A172 (cell line): ENCODE results near the gene PDYN. TPM values are rescaled to one million over a fixed set of nuclear protein-coding genes. Genes with fewer than 3 reads are reported as not detected.

ENCODE experiments used
- DNase-seq: peaks from one replicate; pipeline ENCODE4 v3.0.0-alpha.2; 2015; ENCODE audit warnings: low spot score
- total RNA-seq: library from RNA; depleted of rRNA; stranded (reverse); fragments of >200 nt; shearing (Covaris generic); gene quantifications from 2 replicates; pipeline ENCODE4 v1.2.3, GENCODE V29; 2014

The PDYN gene
- total RNA-seq, 1 experiment from 2014 or later = not detected

DNA sequence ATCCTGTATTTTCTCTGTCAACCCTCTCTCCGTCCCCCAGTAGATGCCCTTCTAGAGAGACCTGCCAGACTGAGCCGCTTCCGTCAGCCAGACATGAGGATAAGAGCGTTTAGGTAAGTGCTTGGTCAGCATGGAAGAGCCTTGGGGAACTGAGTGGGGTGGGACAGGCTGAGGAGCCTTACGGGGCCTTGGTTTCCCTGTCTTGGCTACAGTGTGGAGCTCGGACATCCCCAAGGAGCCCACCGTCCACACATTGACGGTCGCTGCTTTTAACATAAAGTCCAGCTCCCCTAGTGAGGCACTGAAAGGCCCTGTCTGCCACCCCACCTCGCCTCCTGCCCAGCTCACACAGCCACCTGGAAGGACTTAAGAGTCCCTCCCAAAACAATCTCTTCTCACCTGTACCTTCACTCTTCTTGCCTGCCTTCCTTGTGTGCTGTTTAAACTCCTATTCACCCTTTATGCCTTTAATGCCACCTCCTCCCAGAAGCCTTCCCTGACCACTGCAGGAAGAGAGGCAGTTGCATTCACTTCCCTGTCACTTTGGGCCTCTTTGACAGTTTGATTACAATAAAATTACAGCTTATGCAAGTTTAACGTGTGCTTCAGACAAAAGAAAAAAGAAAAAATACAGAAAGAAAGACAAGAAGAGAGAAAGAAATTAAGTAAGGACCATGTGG is 42.3 kb downstream of the PDYN start:
- DNase-seq = no peak

DNA sequence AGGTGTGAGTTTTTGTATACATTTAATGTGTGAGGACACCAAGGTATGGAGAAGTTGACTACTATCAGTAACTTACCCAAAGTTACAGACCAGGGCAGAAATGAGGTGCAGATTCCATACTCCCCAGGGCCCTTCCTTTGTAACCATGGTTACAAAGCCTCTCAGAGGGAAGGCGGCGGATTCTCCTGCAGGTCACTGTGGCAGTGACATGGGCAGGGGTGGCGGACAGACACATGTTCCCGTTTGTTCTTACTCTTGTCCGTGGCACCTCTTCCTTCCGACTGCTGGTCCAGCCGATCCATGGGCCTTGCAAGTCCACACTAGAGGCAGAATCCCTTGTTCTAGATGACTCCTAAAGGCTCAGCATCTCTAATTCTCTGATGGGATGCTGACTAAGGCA is 43.0 kb downstream of the PDYN start:
- DNase-seq = no peak

DNA sequence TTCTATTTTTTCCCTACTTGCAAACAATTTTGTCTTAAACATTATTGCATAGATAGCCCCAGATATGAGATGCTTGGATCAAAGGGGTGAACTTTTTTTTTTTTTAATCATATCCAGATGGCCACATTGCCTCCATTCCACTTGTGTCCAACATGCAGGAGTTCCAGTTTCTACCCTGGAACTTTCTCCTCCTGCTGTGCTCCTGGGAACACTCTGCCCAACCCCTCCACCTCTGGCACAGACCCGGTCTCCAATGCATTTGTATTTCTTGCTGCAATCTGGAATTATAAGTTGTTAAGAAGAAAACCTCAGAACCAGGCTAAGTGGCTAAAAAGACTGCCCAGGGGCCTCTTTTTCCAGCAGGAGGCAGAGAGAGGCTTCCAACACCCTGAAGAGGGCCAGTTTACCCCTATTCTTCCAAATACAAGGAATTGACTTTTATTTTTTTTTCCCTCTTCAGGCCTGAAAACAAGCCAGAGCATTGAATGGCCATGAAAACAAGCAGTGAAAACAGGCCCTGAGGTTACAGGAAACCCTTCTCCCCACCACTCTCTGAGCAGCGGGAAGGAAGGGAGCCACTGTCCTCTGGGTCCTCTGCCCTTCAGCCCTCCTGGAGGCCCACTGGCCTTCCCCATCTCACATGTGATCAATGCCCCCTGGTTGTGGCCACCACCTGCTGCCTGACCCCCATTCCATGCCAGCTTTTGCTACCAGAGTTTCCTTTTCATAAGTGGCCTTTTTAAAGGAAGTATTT is 44.3 kb downstream of the PDYN start:
- DNase-seq = no peak

DNA sequence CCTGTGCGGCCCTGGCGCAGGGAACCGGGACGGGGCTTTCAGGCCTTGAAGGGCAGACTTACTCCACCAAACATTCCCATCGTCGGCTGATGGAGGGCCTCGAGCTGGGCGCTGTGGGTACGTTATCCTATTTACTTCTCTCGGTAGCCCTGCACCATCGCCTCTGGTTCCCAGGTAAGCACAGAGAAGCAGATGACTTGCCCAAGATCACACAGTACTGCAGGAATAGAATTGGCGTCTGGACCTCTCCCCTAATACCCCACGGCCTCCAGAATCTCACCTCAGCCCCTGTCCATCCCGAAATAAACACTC is 46.4 kb downstream of the PDYN start:
- no peak for DNase-seq

DNA sequence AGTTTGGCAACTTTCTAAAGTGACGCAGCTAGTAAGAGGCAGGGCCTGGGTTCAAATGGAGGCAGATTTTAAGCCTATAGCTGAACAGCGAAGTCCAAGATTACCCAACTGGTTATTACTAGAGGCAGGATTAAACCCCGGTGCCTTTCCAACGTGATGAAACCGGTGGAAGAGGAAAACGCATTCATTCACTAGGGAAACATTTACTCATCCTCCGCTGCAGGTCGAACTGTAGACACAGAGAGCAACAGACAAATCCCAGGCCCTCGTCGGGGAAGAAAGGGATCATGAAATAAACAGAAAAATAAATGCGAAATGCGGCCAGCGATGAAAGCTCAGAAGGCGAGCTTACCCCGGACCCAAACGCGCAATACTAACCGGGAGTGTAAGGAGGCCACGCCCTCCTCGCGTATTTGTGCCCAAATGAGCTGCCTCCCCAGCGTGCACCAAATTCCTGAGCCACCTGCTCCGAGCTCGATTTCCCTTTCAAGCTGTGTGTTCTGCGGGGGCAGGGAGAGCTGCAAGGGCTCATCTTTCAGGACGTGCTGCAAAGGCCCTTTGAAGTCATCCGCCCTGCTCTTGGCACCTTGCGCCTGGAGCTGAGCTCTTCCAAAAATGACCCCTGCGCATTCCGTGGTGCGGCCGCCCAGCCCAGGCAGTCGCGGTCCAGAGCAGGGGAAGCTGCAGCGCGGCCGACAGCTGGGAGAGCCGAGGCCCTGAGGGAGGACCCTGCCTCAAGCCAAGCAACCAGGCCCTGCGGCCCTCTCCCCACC is 46.9 kb downstream of the PDYN start:
- no peak for DNase-seq

DNA sequence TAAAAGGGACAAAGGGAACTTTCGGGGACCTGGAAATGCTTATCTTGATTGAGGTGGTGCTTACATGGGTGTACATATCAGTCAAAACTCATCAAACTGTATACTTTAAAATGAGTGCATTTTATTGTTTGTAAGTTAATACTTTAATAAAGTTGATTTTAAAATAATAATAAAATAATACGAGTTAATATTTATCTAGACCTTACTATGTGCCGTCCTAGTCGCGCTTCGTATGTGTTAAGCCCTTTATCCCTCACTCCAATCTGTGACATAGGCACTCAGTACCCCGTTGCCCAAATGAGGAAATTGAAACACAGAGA is 47.5 kb downstream of the PDYN start:
- no peak for DNase-seq

DNA sequence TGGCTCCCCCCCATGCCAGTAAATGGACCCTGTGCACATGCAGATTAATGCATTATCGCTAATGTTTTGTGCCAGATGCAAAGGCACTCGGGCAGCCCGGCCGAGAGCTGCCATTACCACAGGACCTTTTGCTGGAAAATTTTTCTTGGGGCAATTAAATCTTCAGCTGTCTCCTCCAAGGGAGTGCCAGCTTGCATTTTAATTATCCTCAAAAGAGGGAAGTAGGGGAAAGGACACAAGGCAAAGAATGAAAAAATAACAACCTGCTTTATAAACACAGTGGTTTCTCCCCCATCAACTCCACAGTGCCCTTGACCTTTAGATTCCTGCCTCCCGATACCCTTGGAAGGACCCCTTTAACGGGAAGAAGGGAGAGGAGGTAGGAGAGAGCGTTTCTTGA is 48.2 kb downstream of the PDYN start:
- no peak for DNase-seq

DNA sequence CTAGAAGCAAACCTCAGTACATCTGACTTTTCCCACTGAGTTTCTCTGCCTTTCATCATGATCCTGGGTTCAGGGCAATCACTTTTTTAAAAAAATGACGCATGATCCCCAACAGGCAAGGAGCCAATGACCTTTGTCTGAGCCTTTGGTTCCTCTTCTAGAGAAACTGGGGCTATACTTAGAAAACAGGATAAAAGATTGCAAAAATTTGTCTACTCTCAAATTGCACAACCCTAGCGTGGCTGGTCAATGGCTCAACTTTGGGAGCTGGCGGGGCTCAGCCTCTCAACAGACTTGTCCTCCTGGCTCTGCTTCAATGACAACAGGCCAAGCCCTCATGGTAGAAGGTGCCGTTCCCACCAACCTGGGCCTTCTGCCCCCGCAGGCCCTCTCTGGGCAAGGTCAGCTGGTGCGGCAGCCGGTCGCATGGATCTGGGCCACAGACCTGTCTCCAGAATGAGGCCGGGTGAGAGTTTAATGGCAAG is 48.7 kb downstream of the PDYN start:
- no peak for DNase-seq

DNA sequence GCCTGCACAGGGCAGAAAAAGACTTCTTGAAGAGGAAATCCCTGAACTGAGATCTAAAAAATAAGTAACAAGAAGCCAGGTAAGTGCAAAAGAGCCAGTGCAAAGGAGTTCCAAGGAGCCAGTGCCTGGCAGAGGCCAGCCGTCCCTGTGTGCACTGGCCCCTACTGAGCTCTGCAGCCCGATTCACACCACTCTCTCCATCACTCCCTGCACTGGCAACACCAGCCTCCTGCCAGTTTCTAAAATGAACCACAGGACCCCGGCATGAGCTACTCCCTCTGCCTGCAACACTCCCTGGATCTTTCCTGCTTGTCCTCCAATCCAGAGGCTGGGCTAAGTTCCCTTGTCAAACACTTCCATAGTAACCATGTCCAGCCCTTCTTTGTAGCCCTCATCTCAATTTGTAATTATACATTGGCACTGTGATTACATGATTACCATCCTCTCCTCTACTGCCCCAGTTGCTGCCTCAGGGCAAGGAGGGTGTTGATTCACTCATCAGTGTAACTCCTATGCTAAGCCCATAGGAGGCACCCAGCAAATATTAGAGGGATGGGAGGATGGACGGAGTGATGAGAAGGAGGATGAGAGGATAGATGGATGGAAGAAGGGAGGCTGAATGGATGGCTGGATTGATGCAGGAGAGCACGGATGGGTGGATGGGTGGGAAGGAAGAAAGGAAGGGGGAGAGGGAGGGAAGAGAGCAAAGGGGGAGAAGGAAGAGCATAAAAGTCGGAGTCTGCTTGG is 49.3 kb downstream of the PDYN start:
- DNase-seq = no peak

DNA sequence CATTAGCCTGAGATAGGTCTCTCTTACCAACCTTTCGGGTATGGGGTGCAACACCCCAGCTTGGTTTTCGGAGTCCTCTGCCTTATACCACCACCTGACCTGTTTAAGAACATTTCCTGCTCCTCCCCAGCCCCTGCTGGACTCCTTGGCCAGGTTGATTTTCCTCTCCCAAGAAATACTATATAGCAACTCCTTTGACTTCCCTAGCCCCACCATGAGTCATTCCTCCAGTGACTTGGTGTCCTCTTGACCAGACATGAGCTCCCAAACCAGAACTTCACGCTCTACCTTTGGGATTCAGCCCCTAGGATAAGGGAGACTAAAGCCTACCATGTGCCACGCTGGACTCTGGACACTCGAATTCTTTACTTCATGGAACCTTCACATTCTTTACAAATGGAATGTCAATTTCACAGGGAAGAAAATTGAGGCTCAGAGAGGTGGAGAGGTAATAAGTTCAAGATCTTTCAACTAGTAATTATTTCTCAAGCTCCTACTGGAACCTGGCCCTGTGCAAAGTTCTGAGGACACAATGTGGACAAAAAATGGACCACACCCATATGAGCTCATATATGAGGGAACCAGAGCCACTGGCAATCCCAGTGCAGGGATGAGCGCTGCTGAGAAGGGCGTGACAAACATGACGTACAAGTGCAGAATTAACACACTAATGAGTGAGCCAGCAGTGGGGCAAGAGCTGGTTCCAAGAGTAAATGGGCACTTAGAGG is 50.4 kb downstream of the PDYN start:
- DNase-seq = no peak

DNA sequence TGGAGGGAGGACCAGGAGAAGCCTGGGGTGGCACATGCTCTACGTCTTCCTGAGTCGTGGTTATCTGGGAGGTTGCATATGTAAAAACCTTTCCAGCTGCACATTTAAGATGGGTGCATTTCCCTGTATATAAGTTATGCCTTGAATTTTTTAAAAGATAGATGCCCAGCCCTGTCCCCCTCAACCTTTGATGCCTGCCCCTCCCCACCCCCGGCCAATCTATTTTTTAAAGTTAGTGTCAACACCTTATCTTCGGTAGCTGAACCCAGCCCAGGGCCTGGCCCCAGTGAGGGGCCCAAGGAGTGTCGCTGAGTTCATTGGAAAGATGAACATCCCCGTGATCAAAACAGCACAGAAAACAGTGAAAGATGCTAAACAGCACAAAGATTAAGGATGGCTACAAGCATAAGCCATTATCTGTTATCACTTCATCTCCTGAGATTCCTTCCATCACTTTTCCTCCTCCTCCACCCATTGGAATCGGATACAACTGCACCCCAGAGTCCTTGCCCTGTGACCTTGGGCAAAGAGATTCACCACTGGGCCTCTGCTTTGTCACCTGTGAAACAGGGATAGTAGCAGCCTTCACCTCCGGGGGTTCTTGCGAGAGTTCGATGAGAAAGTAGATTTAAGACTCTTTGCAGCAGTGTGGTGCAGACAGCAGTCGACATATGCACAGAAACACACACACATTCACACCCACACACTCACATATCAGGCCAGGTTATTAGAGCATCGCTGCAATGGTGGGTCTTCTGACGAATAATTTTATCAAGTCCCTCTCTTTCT is 51.2 kb downstream of the PDYN start:
- DNase-seq = no peak

DNA sequence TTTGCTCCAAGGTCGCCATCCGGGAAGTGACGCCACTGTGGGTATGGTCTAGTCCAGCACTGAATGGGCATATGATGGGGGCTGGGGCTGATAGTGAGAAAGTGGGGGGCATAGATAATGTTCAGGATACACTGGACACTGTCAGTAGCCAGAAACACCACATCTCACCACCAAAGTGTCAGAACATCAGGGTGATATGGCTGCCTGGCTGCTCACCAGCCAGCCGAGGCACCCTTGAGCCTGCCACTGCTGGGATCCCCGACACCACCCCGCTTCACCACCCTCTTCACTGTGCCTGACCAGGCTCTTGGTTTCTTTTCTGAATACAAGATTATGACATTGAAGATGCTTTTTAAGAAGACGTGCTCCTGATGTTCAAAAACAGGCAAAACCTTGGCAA is 51.8 kb downstream of the PDYN start:
- DNase-seq = no peak

DNA sequence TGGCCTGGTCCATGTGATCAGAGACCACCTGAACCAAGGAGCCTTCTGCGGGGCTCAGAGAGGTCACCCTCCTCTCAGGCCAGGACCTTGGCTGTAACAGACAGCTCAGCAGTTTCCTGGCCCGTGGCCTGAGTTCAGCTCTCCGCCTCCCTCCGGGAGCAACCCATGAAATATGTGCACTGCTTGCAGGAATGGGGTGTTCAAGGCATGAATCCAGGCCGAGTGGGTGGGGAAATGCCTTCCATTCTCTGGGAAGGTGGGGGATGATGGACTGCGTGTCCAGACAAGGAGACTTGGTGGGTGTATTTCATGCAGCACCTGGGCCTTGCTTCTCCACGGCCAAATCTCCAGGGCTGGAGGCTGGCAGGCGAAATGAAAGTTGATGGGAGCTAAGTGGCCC is 52.6 kb downstream of the PDYN start:
- DNase-seq = no peak

DNA sequence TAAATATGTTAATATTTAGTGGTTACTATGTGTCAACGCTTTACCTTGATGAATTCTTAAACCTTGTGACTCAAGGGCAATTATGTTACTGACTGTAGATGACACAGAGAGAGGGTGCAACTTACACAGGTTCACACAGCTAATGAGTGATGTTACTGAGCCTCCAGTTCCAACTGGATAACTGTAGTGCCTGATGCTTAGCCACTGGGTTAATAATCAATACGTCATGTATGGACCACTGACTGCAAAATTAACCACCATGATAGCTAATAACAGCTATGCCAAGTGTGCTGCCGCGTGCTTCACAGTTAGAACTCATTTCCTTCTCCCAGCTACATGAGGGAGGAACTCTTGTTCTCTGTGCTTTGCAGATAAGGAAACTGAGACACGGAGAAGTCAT is 53.3 kb downstream of the PDYN start:
- DNase-seq = no peak

DNA sequence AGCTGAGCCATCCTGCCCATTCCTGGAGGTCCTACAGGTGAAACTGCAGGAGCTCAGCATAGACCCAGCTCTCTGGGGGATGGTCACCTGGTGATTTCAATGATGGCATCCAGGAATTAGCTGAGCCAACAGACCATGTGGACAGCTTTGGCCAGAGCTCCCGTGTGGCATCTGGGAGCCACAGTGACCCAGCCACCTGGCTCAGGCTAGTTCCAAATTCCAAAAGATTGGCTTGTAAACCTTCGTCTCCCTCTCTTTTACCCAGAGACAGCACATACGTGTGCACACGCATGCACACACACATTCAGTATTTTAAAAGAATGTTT is 54.6 kb downstream of the PDYN start:
- no peak for DNase-seq

DNA sequence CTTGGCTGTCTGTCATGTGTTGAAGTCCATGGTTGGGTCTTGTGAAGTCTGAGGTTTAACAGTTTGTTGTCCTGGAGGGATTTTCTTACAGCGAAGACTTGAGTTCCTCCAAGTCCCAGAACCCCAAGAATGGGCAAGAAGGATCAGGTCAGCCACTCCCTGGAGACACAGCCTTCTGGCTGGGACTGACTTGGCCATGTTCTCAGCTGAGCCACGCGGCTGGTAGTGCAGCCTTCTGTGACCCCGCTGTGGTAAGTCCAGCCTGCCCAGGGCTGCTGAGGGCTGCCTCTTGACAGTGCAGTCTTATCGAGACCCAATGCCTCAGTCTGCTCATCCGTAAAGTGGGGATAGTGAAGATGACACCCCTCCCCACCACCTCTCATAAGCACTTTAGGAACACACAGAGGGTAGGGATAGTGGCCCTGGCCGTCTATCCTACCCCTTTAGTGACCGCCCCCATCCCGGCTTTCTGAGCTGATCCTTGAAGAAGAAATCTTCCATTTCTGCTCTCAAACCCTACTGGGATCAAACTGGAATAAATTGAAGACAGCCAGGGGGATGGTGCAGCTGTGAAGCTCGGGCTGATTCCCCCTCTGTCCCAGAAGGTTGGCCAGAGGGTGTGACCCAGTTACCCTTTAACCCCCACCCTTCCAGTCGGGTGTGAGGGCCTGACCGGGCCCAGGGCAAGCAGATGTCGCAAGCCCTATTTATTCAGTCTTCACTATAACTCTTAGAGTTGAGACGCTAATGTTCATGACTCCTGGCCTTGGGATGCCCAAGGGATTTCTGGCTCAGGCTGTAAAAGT is 55.2 kb downstream of the PDYN start:
- DNase-seq = no peak

DNA sequence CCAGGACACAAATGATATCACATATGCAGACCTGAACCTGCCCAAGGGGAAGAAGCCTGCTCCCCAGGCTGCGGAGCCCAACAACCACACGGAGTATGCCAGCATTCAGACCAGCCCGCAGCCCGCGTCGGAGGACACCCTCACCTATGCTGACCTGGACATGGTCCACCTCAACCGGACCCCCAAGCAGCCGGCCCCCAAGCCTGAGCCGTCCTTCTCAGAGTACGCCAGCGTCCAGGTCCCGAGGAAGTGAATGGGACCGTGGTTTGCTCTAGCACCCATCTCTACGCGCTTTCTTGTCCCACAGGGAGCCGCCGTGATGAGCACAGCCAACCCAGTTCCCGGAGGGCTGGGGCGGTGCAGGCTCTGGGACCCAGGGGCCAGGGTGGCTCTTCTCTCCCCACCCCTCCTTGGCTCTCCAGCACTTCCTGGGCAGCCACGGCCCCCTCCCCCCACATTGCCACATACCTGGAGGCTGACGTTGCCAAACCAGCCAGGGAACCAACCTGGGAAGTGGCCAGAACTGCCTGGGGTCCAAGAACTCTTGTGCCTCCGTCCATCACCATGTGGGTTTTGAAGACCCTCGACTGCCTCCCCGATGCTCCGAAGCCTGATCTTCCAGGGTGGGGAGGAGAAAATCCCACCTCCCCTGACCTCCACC is 56.4 kb downstream of the PDYN start:
- DNase-seq = no peak

DNA sequence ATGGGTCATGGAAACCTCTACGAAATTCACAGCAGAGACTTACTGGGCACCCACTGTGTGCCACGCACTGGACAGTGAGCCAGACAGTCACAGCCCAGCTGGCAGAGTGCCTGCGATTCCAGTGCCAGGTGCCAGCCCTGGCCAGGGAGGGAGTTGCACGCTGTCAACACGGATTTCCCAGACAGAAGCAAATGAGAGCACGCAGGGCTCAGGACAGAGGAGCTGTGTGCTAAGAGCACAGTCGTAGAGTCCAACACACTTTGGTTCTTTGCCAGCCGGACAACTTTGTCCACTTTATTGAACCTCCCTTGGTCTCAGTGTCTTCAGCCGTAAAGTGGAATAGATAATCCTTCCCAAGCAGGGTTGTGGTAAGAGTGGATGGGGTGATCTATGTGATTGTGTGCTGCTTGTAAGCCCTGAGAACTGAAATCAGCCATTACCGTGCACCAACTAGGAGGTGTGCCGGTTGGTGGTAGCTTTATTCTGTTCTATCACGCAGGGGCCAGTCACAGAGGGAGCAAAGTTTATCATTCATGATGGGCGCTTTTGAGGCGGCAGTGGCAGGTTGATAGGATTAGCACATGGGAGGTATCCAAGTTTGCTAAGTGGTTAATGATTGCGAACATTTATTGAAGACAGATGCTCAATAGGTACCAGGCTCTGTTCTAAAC is 58.0 kb downstream of the PDYN start:
- no peak for DNase-seq
